Thyroid gland (tissue), 4 donors: ENCODE data around the gene PLSCR5. TPM values are rescaled to one million over a fixed set of nuclear protein-coding genes. Genes with fewer than 3 reads are reported as not detected.

ENCODE experiments used
- DNase-seq, 2 donors: peaks; one replicate each; pipeline ENCODE4 v3.0.0-alpha.2; 2019
- H3K27ac ChIP-seq, 3 donors: fragments of 200-600 bp; sonication (generic); 1 replicate in 2 of 3; 2 replicates in 1 of 3; pipeline ENCODE4 v1.5.1; 2016 to 2019; ENCODE audit warnings: mild to moderate bottlenecking in 1 of 3, moderate library complexity in 1 of 3
- H3K27me3 ChIP-seq: fragments of 200-600 bp; sonication (generic); one replicate; pipeline ENCODE4 v1.5.1; 2019
- H3K36me3 ChIP-seq, 2 donors: fragments of 200-600 bp; sonication (generic); one replicate each; pipeline ENCODE4 v1.5.1; 2016 to 2019
- H3K4me1 ChIP-seq, 2 donors: fragments of 200-600 bp; sonication (generic); one replicate each; pipeline ENCODE4 v1.5.1; 2017 to 2019
- H3K4me3 ChIP-seq, 3 donors: fragments of 200-600 bp; sonication (generic); replicated peaks in 1 of 3; 1 replicate in 2 of 3; 2 replicates in 1 of 3; pipeline ENCODE4 v1.5.1; 2016; ENCODE audit warnings: mild to moderate bottlenecking in 1 of 3
- H3K9me3 ChIP-seq: fragments of 200-600 bp; sonication (generic); one replicate; pipeline ENCODE4 v1.5.1; 2017
- CTCF ChIP-seq, 6 experiments: fragments of 200-600 bp in 3 of 6; fragments of 450-650 bp in 3 of 6; sonication (generic) in 3 of 6; IDR thresholded peaks; one replicate each; pipeline ENCODE4 v1.5.1; 2016 to 2019; ENCODE audit warnings: antibody characterized with exemption in 6 of 6, mild to moderate bottlenecking in 2 of 6, inconsistent platforms in 1 of 6, moderate library complexity in 1 of 6
- POLR2A ChIP-seq, 2 donors: fragments of 450-650 bp; IDR thresholded peaks; one replicate each; pipeline ENCODE4 v1.6.1; 2017; ENCODE audit warnings: antibody characterized with exemption in 2 of 2, mild to moderate bottlenecking in 2 of 2, moderate library complexity in 1 of 2
- WGBS, 2 donors: methylation state at CpG; one replicate each; pipeline ENCODE4 v1.1.5; 2017; 5-methylcytosine and 5-hydroxymethylcytosine counted together
- intact Hi-C: fragments of 100-400 bp; cut with DNase I; formaldehyde crosslinking; loops from one replicate; pipeline ENCODE4 v1.15.1; 2023
- total RNA-seq, 4 donors: library from RNA; depleted of rRNA; stranded (reverse); fragments of >200 nt; gene quantifications; one replicate each; pipeline ENCODE4 v1.2.3, GENCODE V29; 2016

PLSCR5 gene
- total RNA-seq, 4 donors from 2014 or later: not detected

DNA sequence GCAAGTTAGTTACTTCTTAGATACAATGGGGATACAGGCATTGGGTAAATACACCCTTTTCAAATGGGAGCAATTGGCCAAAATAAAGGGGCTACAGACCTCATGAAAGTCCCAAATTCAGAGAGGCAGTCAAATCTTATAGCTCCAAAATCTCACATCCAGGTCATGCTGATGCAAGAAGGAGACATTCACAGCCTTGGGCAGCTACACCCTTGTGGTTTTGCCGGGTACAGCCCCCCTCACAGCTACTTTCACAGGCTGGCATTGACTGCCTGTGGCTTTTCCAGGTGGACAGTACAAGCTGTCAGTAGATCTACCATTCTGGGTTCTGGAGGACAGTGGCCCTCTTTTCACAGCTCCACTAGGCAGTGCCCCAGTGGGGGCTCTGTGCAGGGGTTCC is 43.3 kb downstream of the PLSCR5 start:
- no peaks in the 10 kb centered on the region for H3K9me3 ChIP-seq
- 56 to 71% methylated on average over 1 of the region's 1 CpG for WGBS, 2 donors
- intact Hi-C loops: no loop called here
- no peaks in the 10 kb centered on the region for H3K27me3 ChIP-seq
- no peak overlapping the region for H3K27ac ChIP-seq
- H3K36me3 ChIP-seq: no peaks in the 10 kb centered on the region
- no peak overlapping the region for H3K4me3 ChIP-seq
- no peaks in the 10 kb centered on the region for H3K4me1 ChIP-seq
- TF ChIP-seq CTCF (IDR thresholded peaks at IDR 0.05) (no peak), POLR2A (IDR thresholded peaks at IDR 0.05) (no peak)
- DNase-seq: no peak

GRCh38 chr3:146561463-146561862 is 43.7 kb downstream of the PLSCR5 start:
- no peak for DNase-seq
- Histone ChIP-seq H3K27ac (no peak overlapping the region), H3K4me1 (no peaks in the 10 kb centered on the region), H3K9me3 (no peaks in the 10 kb centered on the region), H3K36me3 (no peaks in the 10 kb centered on the region), H3K4me3 (no peak overlapping the region), H3K27me3 (no peaks in the 10 kb centered on the region)
- 95 to 100% methylated on average over 1 of the region's 1 CpG for WGBS, 2 donors
- no peak for TF ChIP-seq CTCF (IDR thresholded peaks at IDR 0.05)
- no peak for TF ChIP-seq POLR2A (IDR thresholded peaks at IDR 0.05)
- intact Hi-C loops: no loop called here

DNA sequence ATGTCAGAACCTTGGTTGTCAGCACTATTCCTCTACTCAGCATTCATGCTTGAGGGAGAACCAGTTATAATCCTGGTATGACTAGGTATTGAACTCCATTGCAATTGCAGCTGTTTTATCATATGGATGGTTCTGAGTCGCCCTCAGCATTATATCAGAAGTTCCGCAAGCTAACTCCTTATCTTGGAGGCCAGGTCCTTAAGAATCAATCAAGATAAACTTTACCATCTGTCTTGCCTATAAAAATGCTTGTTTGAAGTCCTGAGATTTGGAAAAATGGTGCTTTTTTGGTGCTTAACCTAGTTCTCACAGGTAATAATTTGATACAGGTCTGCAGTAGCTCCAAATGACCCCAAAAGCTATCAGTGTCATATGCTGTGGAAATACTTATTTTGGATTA is 44.5 kb downstream of the PLSCR5 start:
- TF ChIP-seq CTCF (IDR thresholded peaks at IDR 0.05) (no peak), POLR2A (IDR thresholded peaks at IDR 0.05) (no peak)
- no peaks in the 10 kb centered on the region for H3K36me3 ChIP-seq
- no peak for DNase-seq
- H3K9me3 ChIP-seq: no peaks in the 10 kb centered on the region
- WGBS, 2 donors: 86 to 98% methylated on average over 2 of the region's 2 CpGs
- no peaks in the 10 kb centered on the region for H3K4me1 ChIP-seq
- H3K27me3 ChIP-seq: no peaks in the 10 kb centered on the region
- H3K27ac ChIP-seq: no peak overlapping the region
- intact Hi-C loops: no loop called here
- H3K4me3 ChIP-seq: no peak overlapping the region

DNA sequence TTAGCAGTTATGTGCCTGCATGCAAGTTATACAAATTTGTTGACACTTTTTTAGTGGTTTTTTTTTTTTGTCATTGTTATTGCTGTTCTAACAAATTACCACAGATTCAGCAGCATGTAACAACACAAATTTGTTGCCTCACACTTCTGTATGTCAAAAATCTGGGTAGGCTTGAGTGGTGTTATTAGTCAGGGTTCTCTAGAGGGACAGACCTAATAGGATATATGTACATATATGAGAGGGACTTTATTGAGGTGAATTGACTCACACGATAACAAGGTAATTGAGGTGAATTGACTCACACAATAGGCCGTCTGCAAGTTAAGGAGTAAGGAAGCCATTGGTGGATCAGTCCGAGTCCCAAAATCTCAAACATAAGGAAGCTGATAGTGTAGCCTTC is 45.8 kb downstream of the PLSCR5 start:
- Histone ChIP-seq H3K4me1 (no peaks in the 10 kb centered on the region), H3K4me3 (no peak overlapping the region), H3K9me3 (no peaks in the 10 kb centered on the region), H3K36me3 (no peaks in the 10 kb centered on the region), H3K27ac (no peak overlapping the region), H3K27me3 (no peaks in the 10 kb centered on the region)
- 94 to 96% methylated on average over 3 of the region's 3 CpGs for WGBS, 2 donors
- TF ChIP-seq POLR2A (IDR thresholded peaks at IDR 0.05) (no peak), CTCF (IDR thresholded peaks at IDR 0.05) (no peak)
- intact Hi-C loops: no loop called here
- DNase-seq: no peak

DNA sequence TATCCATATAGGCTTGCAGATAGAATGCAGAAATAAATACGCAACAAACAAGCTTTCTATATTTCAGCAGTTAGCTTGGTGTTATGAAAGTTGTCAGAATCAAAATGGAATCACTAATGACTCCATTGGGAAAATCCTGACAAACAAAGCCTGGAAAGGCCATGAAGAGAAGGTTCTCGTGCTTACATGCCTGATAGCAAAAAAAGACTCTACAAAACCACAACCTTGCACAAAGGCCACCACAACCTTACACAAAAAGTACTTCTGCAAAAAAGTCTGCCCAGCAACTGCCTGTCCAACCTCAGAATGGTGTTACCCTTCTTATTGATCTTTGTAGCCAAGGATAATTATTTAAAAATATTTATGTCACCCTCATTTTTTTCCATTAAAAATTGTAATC is 46.4 kb downstream of the PLSCR5 start:
- no peak for TF ChIP-seq POLR2A (IDR thresholded peaks at IDR 0.05)
- TF ChIP-seq CTCF (IDR thresholded peaks at IDR 0.05): no peak
- Histone ChIP-seq H3K4me3 (no peak overlapping the region), H3K27me3 (no peaks in the 10 kb centered on the region), H3K9me3 (no peaks in the 10 kb centered on the region), H3K36me3 (no peaks in the 10 kb centered on the region), H3K4me1 (no peaks in the 10 kb centered on the region), H3K27ac (no peak overlapping the region)
- DNase-seq: no peak
- WGBS, 2 donors: 81 to 90% methylated on average over 2 of the region's 2 CpGs
- intact Hi-C loops: no loop called here
